Mesodermal cell (in vitro differentiated cells): Measurements from ENCODE around the gene SMOC2.

Experiments used
- H3K27ac ChIP-seq: 2 replicates; pipeline ENCODE4 v1.7.0; 2013; ENCODE audit warnings: mild to moderate bottlenecking, low read depth, low read length, moderate library complexity; ENCODE audit not compliant: severe bottlenecking
- H3K36me3 ChIP-seq: 2 replicates; pipeline ENCODE4 v1.7.1; 2013; ENCODE audit warnings: mild to moderate bottlenecking, low read length, moderate library complexity; ENCODE audit not compliant: control insufficient read depth, insufficient read depth
- H3K4me1 ChIP-seq: one replicate; pipeline ENCODE4 v1.7.1; 2013; ENCODE audit warnings: mild to moderate bottlenecking, low read length; ENCODE audit not compliant: insufficient read depth, control insufficient read depth, poor library complexity, severe bottlenecking
- H3K4me3 ChIP-seq: 2 replicates; pipeline ENCODE4 v1.7.0; 2013; ENCODE audit warnings: low read length, control low read depth, mild to moderate bottlenecking; ENCODE audit not compliant: insufficient read depth, poor library complexity, severe bottlenecking; ENCODE audit errors: extremely low read depth
- H3K9me3 ChIP-seq: 2 replicates; pipeline ENCODE4 v1.7.1; 2013; ENCODE audit warnings: mild to moderate bottlenecking, low read length, moderate library complexity; ENCODE audit not compliant: control insufficient read depth
- WGBS, 2 experiments: methylation state at CpG; one replicate each; pipeline ENCODE4 v1.1.5; 2013; ENCODE audit warnings: missing lambda C conversion rate in 2 of 2; ENCODE audit not compliant: insufficient coverage in 2 of 2; 5-methylcytosine and 5-hydroxymethylcytosine counted together

SMOC2 gene

DNA sequence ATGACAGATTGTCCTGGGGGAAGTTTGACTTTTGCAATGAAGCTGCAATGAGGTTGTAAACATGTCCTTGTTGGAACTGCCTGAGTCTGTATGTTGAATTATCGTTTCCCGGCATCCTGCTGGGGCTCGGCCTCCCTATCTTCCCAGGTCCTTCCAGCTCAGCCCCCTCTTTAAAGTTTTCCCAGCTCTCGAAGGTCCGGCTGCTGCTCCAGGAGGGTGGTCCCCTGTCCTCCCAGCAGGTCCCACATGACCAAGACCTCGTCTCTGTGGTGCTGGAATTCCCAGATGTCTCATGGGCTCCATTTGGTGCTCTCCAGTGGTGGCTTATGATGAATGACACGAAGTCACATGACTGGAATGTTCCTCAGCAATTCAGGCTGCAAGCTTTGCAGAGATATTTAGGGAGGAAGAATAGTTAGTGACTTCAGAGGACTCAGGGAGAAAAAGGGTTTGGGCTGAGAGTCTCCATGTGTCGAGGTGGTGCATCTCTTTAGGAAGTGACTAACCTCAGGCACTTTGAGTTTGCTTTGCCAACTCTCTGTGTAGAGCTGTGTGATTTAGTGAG lies 21.4 kb downstream of the SMOC2 start:
- Histone ChIP-seq H3K9me3 (no peaks in the 10 kb centered on the region), H3K27ac (no peak overlapping the region), H3K4me3 (no peak overlapping the region), H3K36me3 (no peaks in the 10 kb centered on the region), H3K4me1 (peaks cover 3% of the 10 kb centered on the region)
- WGBS, 2 experiments, result 83 to 94% methylated on average over 6 to 8 of the region's 8 CpGs

DNA sequence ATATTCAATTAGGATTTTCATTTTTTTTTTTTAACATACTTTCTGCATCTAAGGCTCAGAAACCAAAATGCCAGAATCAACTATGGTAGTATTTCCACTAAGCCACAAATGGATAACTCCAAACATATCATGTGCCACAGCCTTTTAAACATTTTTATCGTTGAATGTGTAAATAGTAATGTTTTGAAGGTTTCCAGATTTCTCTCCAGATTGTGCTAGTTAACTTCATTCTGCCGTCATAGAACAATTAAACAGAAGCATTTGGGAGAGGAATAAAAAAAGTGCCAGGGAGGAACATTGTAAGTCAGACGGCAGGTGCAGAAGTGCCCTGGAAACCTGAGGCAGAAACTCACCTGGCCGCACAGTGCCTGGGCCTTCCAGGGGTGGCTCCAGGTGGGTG lies 23.6 kb downstream of the SMOC2 start:
- Histone ChIP-seq H3K4me3 (no peak overlapping the region), H3K36me3 (no peaks in the 10 kb centered on the region), H3K27ac (no peak overlapping the region), H3K9me3 (no peaks in the 10 kb centered on the region), H3K4me1 (peaks cover 3% of the 10 kb centered on the region)
- 94% methylated on average over 2 to 4 of the region's 4 CpGs for WGBS, 2 experiments

DNA sequence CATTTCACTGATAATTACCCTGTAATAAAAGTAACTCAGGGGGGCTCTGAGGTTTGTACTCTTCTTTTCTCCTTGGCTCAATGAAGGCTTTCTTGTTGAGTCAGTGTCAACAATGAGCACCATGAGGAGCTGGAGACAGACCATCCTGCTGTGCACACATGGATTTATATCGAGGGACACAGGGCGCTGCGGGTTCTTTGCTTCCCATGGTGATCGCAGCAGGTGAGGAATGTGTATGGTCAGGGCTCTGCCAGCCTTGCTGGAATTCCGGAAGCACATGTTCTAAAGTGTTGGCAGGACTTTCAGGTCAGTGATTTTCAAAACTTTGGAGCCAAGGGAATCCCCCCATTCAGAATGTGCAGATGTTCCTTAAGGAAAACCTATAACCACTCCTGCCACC lies 27.1 kb downstream of the SMOC2 start:
- Histone ChIP-seq H3K36me3 (no peaks in the 10 kb centered on the region), H3K9me3 (no peaks in the 10 kb centered on the region), H3K4me1 (peaks cover under 1% of the 10 kb centered on the region), H3K27ac (no peak overlapping the region), H3K4me3 (no peak overlapping the region)
- WGBS, 2 experiments, result 80 to 86% methylated on average over 5 of the region's 5 CpGs

DNA sequence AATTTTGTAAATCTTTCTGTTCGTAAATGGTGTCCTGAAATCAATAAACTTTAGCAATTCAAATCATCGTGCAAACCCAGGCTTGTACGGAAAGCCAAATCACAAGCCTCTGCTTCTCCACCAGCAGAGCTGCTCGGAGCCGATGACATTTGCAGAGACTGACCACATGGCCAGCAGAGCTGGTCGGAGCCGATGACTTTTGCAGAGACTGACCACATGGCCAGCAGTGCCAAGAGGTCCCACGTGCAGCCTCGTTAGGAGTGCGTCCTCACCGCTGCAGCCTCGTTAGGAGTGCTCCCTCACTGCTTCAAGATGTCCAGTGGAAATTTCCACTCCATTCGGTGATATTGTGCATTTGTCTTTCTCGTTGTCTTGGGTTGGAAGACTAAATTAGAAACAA lies 28.5 kb downstream of the SMOC2 start:
- WGBS, 2 experiments, result 85 to 90% methylated on average over 11 to 12 of the region's 14 CpGs
- Histone ChIP-seq H3K27ac (no peak overlapping the region), H3K4me3 (no peak overlapping the region), H3K9me3 (no peaks in the 10 kb centered on the region), H3K4me1 (no peaks in the 10 kb centered on the region), H3K36me3 (no peaks in the 10 kb centered on the region)

DNA sequence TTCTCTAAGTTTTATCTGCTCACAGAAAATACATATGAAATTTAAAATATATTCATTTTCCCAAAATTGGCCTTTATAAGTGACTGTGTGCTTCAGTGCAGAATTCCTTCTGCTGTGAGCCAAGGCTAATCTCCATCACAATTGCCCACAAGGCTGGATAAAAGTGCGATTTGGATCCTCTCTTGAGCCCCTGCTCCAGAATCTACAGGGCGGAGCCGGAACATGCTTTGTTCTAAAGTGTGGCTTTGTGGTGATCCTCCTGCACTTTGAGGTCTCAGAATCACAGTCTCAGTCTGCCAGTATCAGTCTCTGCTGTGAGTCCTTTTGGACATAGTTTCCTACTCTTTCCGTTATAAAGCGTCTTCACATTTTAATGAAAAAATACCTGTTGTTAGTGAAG lies 28.9 kb downstream of the SMOC2 start:
- 72% methylated on average over 3 of the region's 5 CpGs; no CpG with 5 or more reads in 1 of the 2 experiments for WGBS, 2 experiments
- H3K4me3 ChIP-seq, result no peak overlapping the region
- H3K36me3 ChIP-seq, result no peaks in the 10 kb centered on the region
- H3K9me3 ChIP-seq, result no peaks in the 10 kb centered on the region
- H3K27ac ChIP-seq, result no peak overlapping the region
- no peaks in the 10 kb centered on the region for H3K4me1 ChIP-seq

- Histone ChIP-seq H3K4me3 (no peak overlapping the region), H3K36me3 (no peaks in the 10 kb centered on the region), H3K4me1 (no peaks in the 10 kb centered on the region), H3K9me3 (no peaks in the 10 kb centered on the region), H3K27ac (no peak overlapping the region)
- no CpG with 5 or more reads among the region's 1 CpG for WGBS, 2 experiments
Measured at GRCh38 chr6:168472363-168472762, 31.4 kb downstream of the SMOC2 start.

DNA sequence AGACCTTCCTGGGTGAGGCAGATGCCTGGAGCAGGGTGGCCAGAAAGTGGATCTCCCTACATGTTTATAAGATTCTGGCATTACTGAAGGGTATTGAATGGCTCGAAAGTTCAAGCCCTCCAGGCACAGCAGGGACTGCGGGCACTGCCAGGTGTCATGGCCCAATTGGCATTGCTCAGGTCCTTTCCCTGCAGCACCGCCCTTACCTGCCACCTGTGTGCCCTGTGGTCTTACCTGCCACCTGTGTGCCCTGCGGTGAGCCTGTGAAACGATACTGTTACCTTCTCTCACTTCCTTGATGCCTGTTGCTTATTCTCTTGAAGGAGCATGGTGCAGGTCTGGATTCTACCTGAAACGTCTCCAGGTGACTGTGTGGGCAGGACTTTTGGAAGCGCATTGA lies 32.2 kb downstream of the SMOC2 start:
- H3K4me1 ChIP-seq, result no peaks in the 10 kb centered on the region
- 87% methylated on average over 7 of the region's 7 CpGs for WGBS, 2 experiments
- no peaks in the 10 kb centered on the region for H3K9me3 ChIP-seq
- H3K27ac ChIP-seq, result no peak overlapping the region
- H3K4me3 ChIP-seq, result no peak overlapping the region
- no peaks in the 10 kb centered on the region for H3K36me3 ChIP-seq

DNA sequence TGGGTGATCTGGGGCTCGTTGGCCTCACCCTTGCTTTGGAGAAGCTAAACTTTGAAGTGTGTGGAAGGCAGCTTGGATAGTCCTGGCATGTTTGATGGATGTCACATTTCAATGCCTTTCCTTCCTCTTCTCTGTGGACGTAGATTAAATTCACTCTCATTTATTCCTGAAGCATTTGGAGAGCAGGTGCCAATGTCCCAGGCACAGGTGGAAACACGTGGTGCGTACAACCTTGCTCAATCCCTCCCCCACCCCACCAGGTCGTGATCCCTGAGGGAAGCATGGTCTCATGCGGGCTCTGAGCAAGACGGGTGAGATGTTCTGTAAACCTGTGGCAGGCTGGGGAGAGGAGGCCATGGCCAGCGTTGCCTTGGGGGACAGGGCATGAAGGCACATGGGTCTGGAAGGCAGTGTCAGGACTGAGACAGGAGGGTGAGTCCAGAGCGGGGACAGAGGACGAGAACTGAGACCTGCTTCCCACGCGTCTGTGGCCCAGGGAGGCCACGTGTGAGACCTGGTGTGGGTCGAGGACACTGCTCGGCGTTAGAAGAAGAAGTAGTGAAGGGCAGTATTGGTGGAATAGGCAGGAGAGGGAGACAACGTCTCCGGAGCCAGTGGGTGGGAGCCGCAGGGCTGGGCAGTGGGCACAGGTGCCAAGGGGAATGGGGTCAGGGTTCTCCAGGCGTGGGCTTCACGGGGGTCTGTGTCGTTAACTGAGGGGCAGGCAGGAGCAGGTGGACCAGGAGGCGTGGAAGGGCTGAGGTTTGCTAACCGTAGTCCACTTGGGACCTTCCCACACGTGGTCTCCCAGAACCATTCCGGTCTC lies 34.4 kb downstream of the SMOC2 start:
- H3K4me1 ChIP-seq, result no peaks in the 10 kb centered on the region
- WGBS, 2 experiments, result 88 to 92% methylated on average over 18 to 21 of the region's 26 CpGs
- no peak overlapping the region for H3K27ac ChIP-seq
- H3K36me3 ChIP-seq, result no peaks in the 10 kb centered on the region
- no peaks in the 10 kb centered on the region for H3K9me3 ChIP-seq
- no peak overlapping the region for H3K4me3 ChIP-seq

- H3K4me1 ChIP-seq, result no peaks in the 10 kb centered on the region
- WGBS, 2 experiments, result 80% methylated on average over 1 to 2 of the region's 4 CpGs
Measured at GRCh38 chr6:168479421-168479820, 38.4 kb downstream of the SMOC2 start.

DNA sequence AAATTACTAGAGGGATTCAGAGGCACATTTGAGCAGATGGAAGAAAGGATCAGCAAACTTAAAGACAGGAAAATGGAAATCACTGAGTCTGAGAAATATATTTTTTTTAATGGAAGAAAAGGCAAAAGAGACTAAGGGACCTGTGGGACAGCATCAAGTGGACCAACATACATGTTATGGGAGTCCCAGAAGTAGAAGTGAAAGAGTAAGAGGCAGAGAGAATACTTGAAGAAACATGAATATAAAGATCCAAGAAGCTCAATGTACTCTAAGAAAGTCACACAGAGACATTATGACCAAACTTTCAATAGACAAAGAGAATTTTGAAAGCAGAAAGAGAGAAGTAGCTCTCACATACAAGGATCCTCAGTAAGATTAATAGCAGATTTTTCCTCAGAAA lies 39.5 kb downstream of the SMOC2 start:
- Histone ChIP-seq H3K9me3 (no peaks in the 10 kb centered on the region), H3K27ac (no peak overlapping the region), H3K4me3 (no peak overlapping the region), H3K36me3 (no peaks in the 10 kb centered on the region), H3K4me1 (no peaks in the 10 kb centered on the region)

More at GRCh38 chr6:168479421-168479820, 38.4 kb downstream of the SMOC2 start:
- no peak overlapping the region for H3K4me3 ChIP-seq
- no peaks in the 10 kb centered on the region for H3K36me3 ChIP-seq
- H3K27ac ChIP-seq, result no peak overlapping the region
- H3K9me3 ChIP-seq, result no peaks in the 10 kb centered on the region

- H3K9me3 ChIP-seq, result no peaks in the 10 kb centered on the region
- H3K4me3 ChIP-seq, result no peak overlapping the region
- 100% methylated on average over 1 of the region's 5 CpGs; no CpG with 5 or more reads in 1 of the 2 experiments for WGBS, 2 experiments
- H3K36me3 ChIP-seq, result no peaks in the 10 kb centered on the region
- H3K4me1 ChIP-seq, result no peaks in the 10 kb centered on the region
- no peak overlapping the region for H3K27ac ChIP-seq
Measured at GRCh38 chr6:168485818-168486217, 44.8 kb downstream of the SMOC2 start.
